SK-N-SH (cell line): ENCODE results near the gene RAB4B.

ENCODE experiments used
- ELF1 ChIP-seq: IDR thresholded peaks from 2 replicates; pipeline ENCODE4 v1.4.0; 2012
- EP300 ChIP-seq, 2 experiments: IDR thresholded peaks; 2 replicates each; pipeline versions ENCODE4 v1.4.0 to v1.6.1; 2012; ENCODE audit warnings: borderline replicate concordance in 1 of 2, low read depth in 1 of 2, low read length in 1 of 2
- GABPA ChIP-seq: IDR thresholded peaks from 2 replicates; pipeline ENCODE4 v1.4.0; 2012; ENCODE audit warnings: low read depth, mild to moderate bottlenecking
- JUND ChIP-seq: IDR thresholded peaks from 2 replicates; pipeline ENCODE4 v1.4.0; 2012
- MAX ChIP-seq: IDR thresholded peaks from 2 replicates; pipeline ENCODE4 v1.4.0; 2012; ENCODE audit warnings: low read depth
- MEF2A ChIP-seq: IDR thresholded peaks from 2 replicates; pipeline ENCODE4 v1.4.0; 2012; ENCODE audit warnings: low read depth, borderline replicate concordance
- MXI1 ChIP-seq: IDR thresholded peaks from 2 replicates; pipeline ENCODE4 v1.6.1; 2012; ENCODE audit warnings: mild to moderate bottlenecking, low read depth, low read length, improper control_type of control experiment
- NRF1 ChIP-seq: IDR thresholded peaks from 2 replicates; pipeline ENCODE4 v1.6.1; 2012; ENCODE audit warnings: low read depth, mild to moderate bottlenecking, low read length
- POLR2AphosphoS5 ChIP-seq: IDR thresholded peaks from 2 replicates; pipeline ENCODE4 v1.6.1; 2012; ENCODE audit warnings: low read depth, low read length
- RAD21 ChIP-seq: IDR thresholded peaks from 2 replicates; pipeline ENCODE4 v1.6.1; 2012; ENCODE audit warnings: mild to moderate bottlenecking, low read length
- TCF12 ChIP-seq: IDR thresholded peaks from 2 replicates; pipeline ENCODE4 v1.4.0; 2012
- TF ChIP-seq, protein P1 (sequence below): fragments of 200-600 bp; sonication (generic); IDR thresholded peaks from 2 replicates; pipeline ENCODE4 v1.6.1; 2017; ENCODE audit warnings: antibody characterized with exemption, mild to moderate bottlenecking, moderate library complexity
- TF ChIP-seq, protein P2 (sequence below): fragments of 150-350 bp; IDR thresholded peaks from 2 replicates; pipeline ENCODE4 v1.6.1; 2017; ENCODE audit warnings: antibody characterized with exemption, low read length, low read depth, borderline replicate concordance

- TF ChIP-seq, protein P1, sequence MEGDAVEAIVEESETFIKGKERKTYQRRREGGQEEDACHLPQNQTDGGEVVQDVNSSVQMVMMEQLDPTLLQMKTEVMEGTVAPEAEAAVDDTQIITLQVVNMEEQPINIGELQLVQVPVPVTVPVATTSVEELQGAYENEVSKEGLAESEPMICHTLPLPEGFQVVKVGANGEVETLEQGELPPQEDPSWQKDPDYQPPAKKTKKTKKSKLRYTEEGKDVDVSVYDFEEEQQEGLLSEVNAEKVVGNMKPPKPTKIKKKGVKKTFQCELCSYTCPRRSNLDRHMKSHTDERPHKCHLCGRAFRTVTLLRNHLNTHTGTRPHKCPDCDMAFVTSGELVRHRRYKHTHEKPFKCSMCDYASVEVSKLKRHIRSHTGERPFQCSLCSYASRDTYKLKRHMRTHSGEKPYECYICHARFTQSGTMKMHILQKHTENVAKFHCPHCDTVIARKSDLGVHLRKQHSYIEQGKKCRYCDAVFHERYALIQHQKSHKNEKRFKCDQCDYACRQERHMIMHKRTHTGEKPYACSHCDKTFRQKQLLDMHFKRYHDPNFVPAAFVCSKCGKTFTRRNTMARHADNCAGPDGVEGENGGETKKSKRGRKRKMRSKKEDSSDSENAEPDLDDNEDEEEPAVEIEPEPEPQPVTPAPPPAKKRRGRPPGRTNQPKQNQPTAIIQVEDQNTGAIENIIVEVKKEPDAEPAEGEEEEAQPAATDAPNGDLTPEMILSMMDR, result no peak
- TF ChIP-seq MXI1, result no peak
- no peak for TF ChIP-seq POLR2AphosphoS5
- no peak for TF ChIP-seq JUND
- TF ChIP-seq EP300 (IDR thresholded peaks at IDR 0.05; ENCODE audit: borderline replicate concordance in 1 of 2, low read depth in 1 of 2, low read length in 1 of 2), result no peak
- no peak for TF ChIP-seq GABPA
- TF ChIP-seq MEF2A, result no peak
- TF ChIP-seq RAD21, result no peak
- TF ChIP-seq ELF1, result no peak
- no peak for TF ChIP-seq TCF12
- TF ChIP-seq MAX, result no peak
- TF ChIP-seq NRF1, result no peak
- TF ChIP-seq, protein P2, sequence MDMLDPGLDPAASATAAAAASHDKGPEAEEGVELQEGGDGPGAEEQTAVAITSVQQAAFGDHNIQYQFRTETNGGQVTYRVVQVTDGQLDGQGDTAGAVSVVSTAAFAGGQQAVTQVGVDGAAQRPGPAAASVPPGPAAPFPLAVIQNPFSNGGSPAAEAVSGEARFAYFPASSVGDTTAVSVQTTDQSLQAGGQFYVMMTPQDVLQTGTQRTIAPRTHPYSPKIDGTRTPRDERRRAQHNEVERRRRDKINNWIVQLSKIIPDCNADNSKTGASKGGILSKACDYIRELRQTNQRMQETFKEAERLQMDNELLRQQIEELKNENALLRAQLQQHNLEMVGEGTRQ, result no peak
Measured at GRCh38 chr19:40762754-40763470, 15.1 kb upstream of the RAB4B start.
